ENCODE results near the gene TARBP1.
"Not testable (repeated sequence)": the region's sequence is repeated elsewhere in the genome, so short reads cannot be mapped to it uniquely, and the experiment has no call there.

Gene TARBP1

DNA sequence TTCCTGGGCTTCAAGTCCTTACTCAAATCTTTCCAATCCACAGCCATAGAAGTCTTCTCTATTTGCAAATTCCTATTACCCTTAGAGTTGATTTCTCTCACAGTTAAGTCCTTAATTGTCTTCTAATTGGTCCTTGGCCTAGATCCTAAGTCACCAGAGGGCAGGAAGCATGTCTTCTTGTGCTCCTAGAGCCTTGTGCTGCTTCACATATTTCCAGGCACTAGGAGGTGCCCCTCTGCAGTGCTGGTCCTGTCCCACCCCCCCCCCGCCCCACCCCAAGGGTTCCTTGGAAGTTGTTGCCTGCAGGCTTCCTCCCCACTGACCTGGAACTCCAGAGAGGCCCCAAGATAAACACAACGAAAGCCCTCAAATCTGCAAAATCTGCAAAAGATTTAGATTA, 28.1 kb upstream of the TARBP1 start:
- no peak for DNase-seq (ENCODE audit: low spot score)

GRCh38 chr1:234505769-234506102, 26.8 kb upstream of the TARBP1 start:
- peak; percentile 58 for DNase-seq (ENCODE audit: low spot score)

- no peak for DNase-seq (ENCODE audit: low spot score)
These were observed 26.2 kb upstream of the TARBP1 start for GRCh38 chr1:234504969-234505768.

DNA sequence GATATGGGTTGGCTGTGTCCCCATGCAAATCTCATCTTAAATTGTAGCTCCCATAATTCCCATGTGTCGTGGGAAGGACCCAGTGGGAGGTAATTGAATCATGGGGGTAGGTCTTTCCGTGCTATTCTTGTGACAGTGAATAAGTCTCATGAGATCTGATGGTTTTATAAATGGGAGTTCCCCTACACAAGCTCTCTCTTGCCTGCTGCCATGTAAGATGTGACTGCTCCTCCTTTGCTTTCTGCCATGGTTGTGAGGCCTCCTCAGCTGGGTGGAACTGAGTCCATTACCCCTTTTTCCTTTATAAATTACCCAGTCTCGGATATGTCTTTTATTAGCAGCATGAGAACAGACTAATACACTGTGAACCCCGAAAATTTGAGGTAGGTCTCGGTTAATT, 25.3 kb upstream of the TARBP1 start:
- not testable (repeated sequence) for DNase-seq (ENCODE audit: low spot score)

DNA sequence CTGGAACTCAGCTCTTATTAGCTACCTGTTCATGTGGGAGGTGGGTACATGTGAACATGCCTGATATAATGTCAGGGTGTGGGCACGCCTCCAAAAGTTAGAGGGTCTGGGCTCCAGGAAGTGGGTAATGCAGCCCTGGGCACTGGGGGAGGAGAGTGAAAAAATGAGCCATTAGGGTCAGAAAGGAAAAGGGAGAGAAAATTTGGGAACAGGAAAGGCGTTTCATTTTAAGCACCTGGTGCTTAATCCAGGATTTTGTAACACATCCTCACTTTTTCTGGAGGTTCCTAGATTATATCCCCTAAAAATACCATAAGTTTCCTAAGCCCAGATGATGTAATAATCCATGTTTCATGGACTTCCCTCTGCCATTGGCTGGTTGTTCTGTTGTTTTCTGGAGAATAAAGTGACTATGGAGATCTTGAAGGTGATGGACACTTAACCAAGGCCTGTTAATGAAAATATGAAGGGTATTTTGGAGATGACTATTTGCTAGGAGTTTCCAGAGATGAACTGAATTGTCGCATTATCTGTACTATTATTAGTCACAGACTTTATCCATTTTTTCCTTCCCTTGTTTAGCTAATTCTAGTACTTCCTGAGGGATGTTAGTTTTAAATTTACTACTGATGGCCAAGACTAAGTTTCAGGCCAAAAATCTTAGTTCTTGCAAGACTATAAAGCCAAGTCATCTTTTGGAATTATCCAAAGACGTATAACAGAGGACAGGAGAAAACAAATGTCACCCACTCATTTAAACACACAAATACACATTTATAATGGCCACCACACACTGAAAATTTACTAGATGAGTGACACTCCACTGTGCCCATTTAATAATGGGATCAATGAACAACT, 24.4 kb upstream of the TARBP1 start:
- DNase-seq (ENCODE audit: low spot score) = no peak

DNA sequence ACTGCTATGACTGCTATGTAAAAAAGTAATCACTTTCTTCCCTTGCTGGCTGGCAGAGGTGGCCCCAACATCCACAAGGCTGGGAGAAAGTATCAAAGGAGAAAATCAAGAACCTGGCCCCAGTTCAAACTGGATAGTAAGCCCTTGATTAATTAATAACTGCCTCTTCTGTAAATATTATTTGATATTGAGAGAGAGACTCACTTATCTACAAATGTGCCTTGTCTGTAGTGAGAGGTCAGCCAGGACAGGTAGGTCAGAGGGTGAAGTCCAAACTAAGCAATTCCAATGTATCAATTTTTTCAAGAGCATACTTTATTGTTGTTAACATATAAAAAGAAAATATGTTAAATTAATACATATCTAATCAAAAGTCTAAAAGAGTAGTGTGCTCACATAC, 23.8 kb upstream of the TARBP1 start:
- DNase-seq (ENCODE audit: low spot score) = no peak

DNA sequence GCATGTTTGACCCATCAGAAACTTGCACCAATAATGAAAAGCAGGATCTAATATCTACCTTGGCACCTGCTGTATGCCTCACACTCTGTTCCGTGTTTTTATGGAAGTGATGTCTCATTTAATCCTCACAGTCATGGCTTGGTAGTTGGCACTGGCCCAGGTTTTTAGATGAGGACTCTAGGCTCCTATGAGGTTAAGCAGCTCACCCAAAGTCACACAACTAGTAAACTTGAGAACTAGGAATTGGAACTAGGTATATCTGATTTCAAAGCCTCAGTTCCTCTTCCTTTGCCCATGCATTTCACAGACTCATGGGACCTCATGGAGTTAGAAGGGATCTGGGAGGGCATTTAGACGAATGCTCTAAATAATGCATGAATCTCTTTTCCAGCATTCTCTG, 21.3 kb upstream of the TARBP1 start:
- DNase-seq (ENCODE audit: low spot score) = no peak

DNA sequence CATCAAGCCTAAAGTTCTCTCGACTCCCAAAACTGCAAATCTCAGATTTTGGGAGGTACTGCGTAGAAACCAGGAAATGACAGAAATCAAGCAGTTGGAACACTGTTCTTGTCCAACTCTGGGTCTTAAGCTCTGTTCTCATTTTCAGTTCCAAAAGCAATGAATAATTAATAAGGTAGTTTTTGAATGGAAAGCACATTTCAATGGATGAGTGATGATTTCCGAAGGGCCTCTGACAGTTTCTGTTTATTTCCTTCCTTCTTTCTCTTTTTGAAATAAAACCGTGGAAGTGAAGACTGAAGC, 20.9 kb upstream of the TARBP1 start:
- DNase-seq (ENCODE audit: low spot score) = no peak

GRCh38 chr1:234499119-234499942, 20.4 kb upstream of the TARBP1 start:
- peak; percentile 88 for DNase-seq (ENCODE audit: low spot score)

GRCh38 chr1:234498448-234499118, 19.6 kb upstream of the TARBP1 start:
- DNase-seq (ENCODE audit: low spot score) = no peak

- no peak for DNase-seq (ENCODE audit: low spot score)
These were observed 18.6 kb upstream of the TARBP1 start for GRCh38 chr1:234497589-234497988.

- DNase-seq (ENCODE audit: low spot score) = peak; percentile 61
These were observed 16.4 kb upstream of the TARBP1 start for GRCh38 chr1:234495231-234495990.

DNA sequence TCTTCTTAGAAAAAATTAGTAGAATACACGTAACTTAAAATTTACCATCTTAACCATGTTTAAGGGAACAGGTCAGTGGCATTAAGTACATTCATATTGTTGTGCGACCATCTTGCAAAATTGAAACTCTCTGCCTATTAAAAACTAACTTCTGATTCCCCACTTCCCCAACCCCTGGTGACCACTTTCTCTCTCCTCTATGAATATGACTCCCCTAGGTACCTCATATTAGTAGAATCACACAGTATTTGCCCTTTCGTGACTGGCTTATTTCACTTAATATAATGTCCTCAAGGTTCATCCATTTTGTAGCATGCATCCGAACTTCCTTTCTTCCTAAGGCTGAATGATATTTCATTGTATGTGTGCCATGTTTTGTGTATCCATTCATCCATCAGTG, 15.1 kb upstream of the TARBP1 start:
- DNase-seq (ENCODE audit: low spot score) = no peak

DNA sequence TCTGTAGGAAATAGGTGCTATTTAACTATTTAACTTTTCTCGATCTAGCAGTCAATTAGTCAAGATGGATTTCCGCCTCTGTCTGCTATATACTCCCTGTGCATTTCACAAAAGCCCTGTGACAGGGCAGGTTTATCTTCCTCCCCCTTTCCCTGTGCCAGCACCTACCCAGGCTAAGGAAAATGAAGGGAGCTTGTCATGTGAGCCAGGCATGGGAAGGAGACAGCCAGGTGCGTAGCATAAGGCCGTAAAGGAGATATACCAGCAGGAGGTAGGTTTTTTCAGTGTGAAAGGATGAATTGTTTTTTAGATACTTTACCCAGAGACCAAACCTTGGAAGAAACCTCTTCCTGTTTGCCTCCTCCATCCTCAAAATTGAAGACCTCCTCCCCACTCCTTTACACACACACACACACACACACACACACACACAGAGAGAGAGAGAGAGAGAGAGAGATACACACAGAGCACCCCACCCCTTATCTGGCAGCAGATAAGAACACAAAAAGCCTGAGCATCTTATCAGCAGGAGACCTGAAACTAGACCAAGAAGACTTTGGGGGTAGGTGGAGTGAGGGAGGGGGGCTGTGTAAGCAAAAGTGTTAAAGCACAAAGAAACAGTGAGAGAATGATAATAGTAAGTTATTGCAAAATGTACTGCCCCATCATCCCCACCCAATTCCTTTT, 12.0 kb upstream of the TARBP1 start:
- no peak for DNase-seq (ENCODE audit: low spot score)

GRCh38 chr1:234489698-234490077, 10.7 kb upstream of the TARBP1 start:
- DNase-seq (ENCODE audit: low spot score) = no peak

- no peak for DNase-seq (ENCODE audit: low spot score)
These were observed 10.2 kb upstream of the TARBP1 start for GRCh38 chr1:234489007-234489697.

DNA sequence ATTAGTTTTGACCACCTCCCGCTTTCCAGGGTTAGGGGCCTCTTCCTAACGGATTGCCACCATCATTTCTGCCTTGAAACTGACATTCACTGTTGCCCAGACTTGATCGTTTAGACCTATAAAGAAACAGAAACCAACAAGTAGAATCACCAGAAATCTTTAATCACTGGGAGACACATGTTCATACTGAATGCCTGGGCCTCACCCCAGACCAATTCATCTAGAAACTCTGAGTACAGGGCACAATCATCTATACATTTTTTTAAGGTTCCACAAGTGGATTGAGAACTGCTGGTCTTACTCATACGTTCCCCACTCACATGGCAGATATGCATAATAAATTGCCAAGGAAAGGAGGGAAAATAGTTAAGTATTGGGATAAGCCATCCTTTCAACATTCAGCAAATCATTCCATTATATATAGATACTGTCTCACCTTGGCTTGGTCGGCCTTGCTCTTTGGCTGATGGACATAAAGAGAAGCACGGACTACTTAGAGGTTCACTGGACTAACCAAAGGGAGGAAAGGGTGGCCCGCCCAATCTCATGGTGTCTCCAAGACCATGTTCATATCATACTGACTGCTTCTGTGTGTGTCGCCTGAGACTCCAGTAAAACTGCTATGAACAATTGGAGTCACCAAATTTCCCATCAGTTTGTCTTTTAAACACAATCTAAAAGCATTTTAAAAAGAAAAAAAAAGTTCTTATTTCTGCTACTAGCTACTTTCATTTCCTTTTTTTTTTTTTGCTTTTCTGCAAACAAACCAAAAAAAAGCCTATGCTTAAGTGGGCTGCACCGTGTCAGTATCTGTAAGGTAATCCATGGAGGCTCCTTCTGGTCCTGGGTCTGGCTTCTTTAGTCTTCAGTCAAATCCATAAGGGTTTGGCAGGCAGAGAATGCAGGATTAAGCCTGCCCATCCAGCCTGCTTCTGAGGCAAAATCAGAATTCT, 9.4 kb upstream of the TARBP1 start:
- no peak for DNase-seq (ENCODE audit: low spot score)

DNA sequence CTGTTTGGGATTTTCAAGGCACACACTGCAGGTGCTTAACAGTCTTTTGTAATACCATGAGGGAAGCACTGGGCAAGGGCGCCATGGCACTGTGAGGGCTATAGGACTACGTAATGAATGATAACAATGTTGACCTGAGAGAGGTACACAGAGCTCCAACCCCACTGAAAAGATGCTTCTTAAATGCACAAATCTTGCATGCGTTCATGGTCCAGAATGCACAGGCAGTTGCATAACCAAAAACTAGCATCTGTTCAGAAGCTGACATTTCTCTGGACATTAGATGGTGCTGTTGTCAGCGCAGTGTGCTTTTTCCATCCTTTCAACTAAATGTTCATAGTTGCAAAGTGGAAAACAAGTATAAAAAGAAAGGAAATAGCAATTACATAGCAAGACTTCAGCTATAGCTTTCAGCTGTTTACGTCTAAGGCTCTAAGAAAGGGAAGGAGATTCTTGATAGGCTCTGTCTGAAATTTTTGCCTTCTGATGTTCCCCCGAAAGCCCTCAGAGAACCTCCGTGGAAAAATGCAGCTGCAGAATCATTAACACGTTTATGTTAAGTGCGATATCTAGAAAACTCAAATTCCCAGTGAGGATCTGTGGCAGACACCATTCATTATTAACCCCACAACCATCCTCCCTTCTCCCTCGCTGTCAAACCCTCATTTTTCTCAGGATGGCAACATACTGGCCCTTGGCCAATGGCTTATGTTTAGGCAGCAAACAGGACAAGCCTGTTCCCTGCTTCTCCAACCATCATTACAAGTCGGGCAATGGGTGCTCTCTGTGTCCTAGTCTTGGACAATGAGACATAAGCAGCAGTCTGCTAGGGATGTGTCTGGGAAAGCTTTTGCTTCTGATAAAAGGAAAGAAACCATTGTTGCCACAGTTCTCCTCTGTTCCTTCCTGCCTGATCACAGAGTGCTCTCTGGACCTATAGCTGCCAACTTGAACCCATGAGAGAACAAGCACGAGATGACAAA, 8.2 kb upstream of the TARBP1 start:
- DNase-seq (ENCODE audit: low spot score) = peak; percentile 76

Measured in GM03348 (cell line).